Activated naive CD4-positive, alpha-beta T cell treated with anti-CD3 and anti-CD28 coated beads for 36 hours (primary cell): ENCODE measurements around the gene KLHL22. TPM values are rescaled to one million over a fixed set of nuclear protein-coding genes. Genes with fewer than 3 reads are reported as not detected.
"Not testable (repeated sequence)": the region's sequence is repeated elsewhere in the genome, so short reads cannot be mapped to it uniquely, and the experiment has no call there.

Source experiments
- CTCF ChIA-PET: fragments of 350-600 bp; sonication (Branson Sonifier 250); formaldehyde crosslinking; loops from one replicate; lab custom pipeline; 2021; ENCODE audit warnings: antibody characterized with exemption; lab: Charles Lee
- DNase-seq: peaks from one replicate; pipeline ENCODE4 v3.0.0-alpha.2; 2020
- H3K27ac Mint-ChIP-seq: one replicate; pipeline ENCODE4 v1.8.0; 2021; ENCODE audit warnings: mild to moderate bottlenecking, mixed read lengths
- H3K27me3 Mint-ChIP-seq: one replicate; pipeline ENCODE4 v1.8.0; 2021; ENCODE audit warnings: low read depth, mixed read lengths
- H3K36me3 Mint-ChIP-seq: one replicate; pipeline ENCODE4 v1.8.0; 2021; ENCODE audit warnings: low read depth, mixed read lengths
- H3K4me1 Mint-ChIP-seq: one replicate; pipeline ENCODE4 v1.8.0; 2021; ENCODE audit warnings: low read depth, mixed read lengths
- H3K4me3 Mint-ChIP-seq: one replicate; pipeline ENCODE4 v1.8.0; 2021; ENCODE audit warnings: mild to moderate bottlenecking, moderate library complexity, mixed read lengths
- H3K9me3 Mint-ChIP-seq: one replicate; pipeline ENCODE4 v1.8.0; 2021; ENCODE audit warnings: mixed read lengths
- intact Hi-C: fragments of 100-400 bp; cut with micrococcal nuclease; formaldehyde crosslinking; loops from one replicate; pipeline ENCODE4 v1.15.1; 2023
- total RNA-seq, 2 experiments: library from RNA; stranded (reverse); gene quantifications; one replicate each; pipeline ENCODE4 v1.2.3, GENCODE V29; 2021

KLHL22 gene, protein sequence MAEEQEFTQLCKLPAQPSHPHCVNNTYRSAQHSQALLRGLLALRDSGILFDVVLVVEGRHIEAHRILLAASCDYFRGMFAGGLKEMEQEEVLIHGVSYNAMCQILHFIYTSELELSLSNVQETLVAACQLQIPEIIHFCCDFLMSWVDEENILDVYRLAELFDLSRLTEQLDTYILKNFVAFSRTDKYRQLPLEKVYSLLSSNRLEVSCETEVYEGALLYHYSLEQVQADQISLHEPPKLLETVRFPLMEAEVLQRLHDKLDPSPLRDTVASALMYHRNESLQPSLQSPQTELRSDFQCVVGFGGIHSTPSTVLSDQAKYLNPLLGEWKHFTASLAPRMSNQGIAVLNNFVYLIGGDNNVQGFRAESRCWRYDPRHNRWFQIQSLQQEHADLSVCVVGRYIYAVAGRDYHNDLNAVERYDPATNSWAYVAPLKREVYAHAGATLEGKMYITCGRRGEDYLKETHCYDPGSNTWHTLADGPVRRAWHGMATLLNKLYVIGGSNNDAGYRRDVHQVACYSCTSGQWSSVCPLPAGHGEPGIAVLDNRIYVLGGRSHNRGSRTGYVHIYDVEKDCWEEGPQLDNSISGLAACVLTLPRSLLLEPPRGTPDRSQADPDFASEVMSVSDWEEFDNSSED
- total RNA-seq: 10 to 100 TPM; 10.1 to 11.7 TPM

DNA sequence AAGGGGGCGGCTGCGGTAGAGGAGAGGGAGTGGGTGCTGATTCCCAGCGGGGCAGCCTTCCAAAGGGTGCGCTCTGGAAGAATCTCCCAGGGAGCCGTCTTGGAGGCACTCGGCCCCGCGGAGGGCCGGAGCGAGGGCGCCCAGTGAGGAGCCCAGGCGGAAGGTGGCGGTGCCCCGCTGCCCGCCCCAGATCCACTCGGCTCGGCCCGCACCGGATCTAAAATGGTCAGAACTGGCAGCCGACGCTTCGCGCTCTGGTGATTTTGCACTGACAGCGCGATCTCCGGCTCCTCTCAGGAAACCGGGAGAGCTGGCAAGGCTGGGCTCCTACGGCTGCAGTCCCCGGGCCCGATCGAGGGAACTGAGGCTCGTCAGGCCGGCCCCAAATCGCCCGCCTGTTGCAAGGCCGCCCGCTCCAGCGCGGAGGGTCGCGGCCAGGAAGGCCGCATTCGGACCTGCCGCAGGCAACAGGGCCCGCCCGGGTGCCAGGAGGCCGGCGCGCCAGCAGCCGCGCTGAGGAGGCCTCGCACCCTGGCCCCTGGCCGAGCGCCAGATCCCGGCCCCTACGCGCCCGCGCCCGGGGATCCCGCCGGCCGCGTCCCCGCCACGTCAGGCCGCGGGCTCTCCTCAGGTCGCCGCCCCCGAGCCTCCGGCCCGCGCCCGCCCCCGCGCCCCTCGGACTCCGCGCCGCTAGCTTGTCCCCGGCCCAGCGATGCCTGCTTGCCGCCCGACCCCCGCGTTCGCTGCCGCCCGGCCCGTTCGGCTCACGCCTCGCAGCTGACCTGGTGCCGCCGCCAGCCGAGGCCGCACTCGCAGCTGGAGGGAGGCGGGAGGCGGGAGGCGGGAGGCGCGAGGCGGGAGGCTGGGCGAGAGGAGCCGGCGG lies at the start of gene KLHL22:
KLHL22 (minus strand) TSS at position 818 of the 883 bp plus-strand sequence. CDS start 6,584 bp downstream, outside the sequence.
- intact Hi-C loops: loop anchor here (2.0 to 5.0 kb wide), 2 partner anchors 20 to 378 kb away; partner anchors contain the start of genes RANBP1 and TRMT2A
- H3K27ac Mint-ChIP-seq: peak within 1 kb of the TSS; percentile 81
- H3K27me3 Mint-ChIP-seq: no peaks in the 10 kb centered on the region
- H3K4me3 Mint-ChIP-seq: peak within 1 kb of the TSS; percentile 90
- CTCF ChIA-PET: interaction anchor here (0.8 to 2.6 kb wide), 7 partner anchors 12 to 77 kb away, joined by 3 to 13 read pairs (median 5); no protein-coding TSS in a partner anchor
- no peaks in the 10 kb centered on the region for H3K36me3 Mint-ChIP-seq
- no peaks in the 10 kb centered on the region for H3K9me3 Mint-ChIP-seq
- peak; percentile 41 for DNase-seq
- peaks cover 43% of the 10 kb centered on the region for H3K4me1 Mint-ChIP-seq

DNA sequence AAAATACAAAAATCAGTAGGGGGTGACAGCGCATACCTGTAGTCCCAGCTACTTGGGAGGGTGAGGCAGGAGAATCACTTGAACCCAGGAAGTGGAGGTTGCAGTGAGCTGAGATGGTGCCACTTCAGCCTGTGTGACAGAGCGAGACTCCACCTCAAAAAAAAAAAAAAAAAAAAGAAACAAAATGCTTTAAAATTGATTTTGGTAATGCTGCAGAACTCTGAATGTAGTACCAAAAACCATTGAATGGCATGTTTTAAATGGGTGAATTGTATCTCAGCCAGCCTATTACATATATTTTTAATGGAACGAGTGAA lies 49.7 kb upstream of the KLHL22 start:
- H3K4me3 Mint-ChIP-seq, H3K27me3 Mint-ChIP-seq, H3K9me3 Mint-ChIP-seq, CTCF ChIA-PET, DNase-seq, intact Hi-C loops: not testable (repeated sequence)
- H3K36me3 Mint-ChIP-seq: peaks cover 27% of the 10 kb centered on the region
- peak overlapping the region; percentile 95 for H3K27ac Mint-ChIP-seq
- peaks cover 66% of the 10 kb centered on the region for H3K4me1 Mint-ChIP-seq

DNA sequence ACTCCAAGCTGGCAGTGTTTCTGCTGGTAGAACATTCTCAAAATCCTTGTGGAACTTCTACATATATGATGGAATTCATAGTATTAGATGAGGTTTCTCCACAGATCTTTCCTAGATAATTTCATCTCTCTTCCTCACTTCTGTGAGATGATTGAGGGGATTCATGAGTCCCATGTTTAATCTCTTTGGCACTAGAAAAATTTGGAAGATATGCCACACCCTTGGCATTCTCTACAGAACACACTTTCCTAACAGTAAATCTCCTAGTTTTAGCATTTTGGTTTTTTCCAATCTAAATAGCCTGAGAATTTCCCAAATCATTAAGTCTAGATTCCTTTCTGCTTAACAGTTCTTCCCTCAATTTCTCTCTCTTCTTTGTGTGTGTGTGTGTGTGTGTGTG lies 47.1 kb upstream of the KLHL22 start:
- CTCF ChIA-PET: interaction anchor here (0.6 to 1.1 kb wide), 5 partner anchors 13 to 398 kb away, joined by 3 to 8 read pairs (median 4); no protein-coding TSS in a partner anchor
- peaks cover 43% of the 10 kb centered on the region for H3K4me1 Mint-ChIP-seq
- peaks cover 38% of the 10 kb centered on the region for H3K36me3 Mint-ChIP-seq

DNA sequence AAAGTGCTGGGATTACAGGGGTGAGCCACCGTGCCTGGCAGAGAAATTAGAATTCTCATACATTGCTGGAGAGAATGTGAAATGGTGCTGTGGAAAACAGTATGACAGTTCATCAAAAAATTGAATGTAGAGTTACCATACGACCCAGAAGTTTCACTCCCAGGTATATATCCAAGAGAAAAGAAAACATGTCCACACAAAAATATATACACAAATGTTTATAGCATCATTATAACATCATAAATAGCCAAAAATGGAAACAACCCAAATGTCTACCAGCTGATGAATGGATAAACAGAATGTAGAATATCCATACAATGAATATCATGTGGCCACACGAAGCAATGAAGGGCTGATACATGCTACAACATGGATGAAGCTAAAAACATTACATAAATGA lies 46.5 kb upstream of the KLHL22 start:
- CTCF ChIA-PET: no interaction called here
- Mint-ChIP-seq H3K27me3 (no peaks in the 10 kb centered on the region), H3K4me1 (peaks cover 38% of the 10 kb centered on the region), H3K36me3 (peaks cover 42% of the 10 kb centered on the region), H3K9me3 (no peaks in the 10 kb centered on the region), H3K4me3 (no peak overlapping the region), H3K27ac (no peak overlapping the region)
- no peak for DNase-seq
- intact Hi-C loops: no loop called here

More for the DNA sequence above, 47.1 kb upstream of the KLHL22 start:
- no peaks in the 10 kb centered on the region for H3K27me3 Mint-ChIP-seq
- no peaks in the 10 kb centered on the region for H3K9me3 Mint-ChIP-seq
- no peak for DNase-seq
- H3K27ac Mint-ChIP-seq: peak overlapping the region; percentile 95
- intact Hi-C loops: no loop called here
- H3K4me3 Mint-ChIP-seq: no peak overlapping the region

DNA sequence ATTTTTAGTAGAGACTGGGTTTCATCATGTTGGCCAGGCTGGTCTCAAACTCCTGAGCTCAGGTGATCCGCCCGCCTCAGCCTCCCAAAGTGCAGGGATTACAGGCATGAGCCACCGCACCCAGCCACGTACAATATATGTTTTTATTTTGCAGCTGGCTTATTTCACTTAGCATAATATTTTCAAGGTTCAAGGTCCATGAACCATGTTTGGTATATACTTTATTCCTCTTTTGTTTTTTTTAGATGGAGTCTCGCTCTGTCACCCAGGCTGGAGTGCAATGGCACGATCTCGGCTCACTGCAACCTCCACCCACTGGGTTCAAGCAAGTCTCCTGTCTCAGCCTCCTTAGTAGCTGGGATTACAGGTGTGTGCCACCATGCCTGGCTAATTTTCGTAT lies 43.3 kb upstream of the KLHL22 start:
- DNase-seq, H3K9me3 Mint-ChIP-seq, H3K4me3 Mint-ChIP-seq, intact Hi-C loops, H3K27ac Mint-ChIP-seq, H3K27me3 Mint-ChIP-seq, CTCF ChIA-PET: not testable (repeated sequence)
- H3K36me3 Mint-ChIP-seq: peaks cover 38% of the 10 kb centered on the region
- peaks cover 25% of the 10 kb centered on the region for H3K4me1 Mint-ChIP-seq

DNA sequence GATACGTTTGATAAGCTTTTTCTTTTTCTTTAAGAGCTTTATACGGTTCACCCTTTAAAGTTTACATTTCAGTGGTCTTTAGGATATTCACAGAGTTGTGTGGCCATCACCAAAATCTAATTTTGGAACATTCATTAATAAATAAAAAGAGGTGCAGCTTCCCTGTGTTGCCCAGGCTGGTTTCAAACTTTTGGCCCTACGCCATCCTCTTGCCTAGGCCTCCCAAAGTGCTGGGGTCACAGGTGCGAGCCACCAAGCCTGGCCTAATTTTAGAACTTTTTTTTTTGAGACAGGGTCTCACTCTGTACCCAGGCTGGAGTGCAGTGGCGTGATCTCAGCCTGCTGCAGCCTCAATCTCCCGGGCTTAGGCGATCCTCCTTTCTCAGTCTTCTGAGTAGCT lies 42.4 kb upstream of the KLHL22 start:
- H3K4me1 Mint-ChIP-seq: peaks cover 27% of the 10 kb centered on the region
- H3K27ac Mint-ChIP-seq: no peak overlapping the region
- DNase-seq: no peak
- H3K4me3 Mint-ChIP-seq: no peak overlapping the region
- peaks cover 37% of the 10 kb centered on the region for H3K36me3 Mint-ChIP-seq
- no peaks in the 10 kb centered on the region for H3K27me3 Mint-ChIP-seq
- CTCF ChIA-PET: interaction anchor here (0.6 to 0.7 kb wide), 2 partner anchors 28 to 458 kb away, joined by 3 to 5 read pairs; no protein-coding TSS in a partner anchor
- H3K9me3 Mint-ChIP-seq: no peaks in the 10 kb centered on the region
- intact Hi-C loops: no loop called here

DNA sequence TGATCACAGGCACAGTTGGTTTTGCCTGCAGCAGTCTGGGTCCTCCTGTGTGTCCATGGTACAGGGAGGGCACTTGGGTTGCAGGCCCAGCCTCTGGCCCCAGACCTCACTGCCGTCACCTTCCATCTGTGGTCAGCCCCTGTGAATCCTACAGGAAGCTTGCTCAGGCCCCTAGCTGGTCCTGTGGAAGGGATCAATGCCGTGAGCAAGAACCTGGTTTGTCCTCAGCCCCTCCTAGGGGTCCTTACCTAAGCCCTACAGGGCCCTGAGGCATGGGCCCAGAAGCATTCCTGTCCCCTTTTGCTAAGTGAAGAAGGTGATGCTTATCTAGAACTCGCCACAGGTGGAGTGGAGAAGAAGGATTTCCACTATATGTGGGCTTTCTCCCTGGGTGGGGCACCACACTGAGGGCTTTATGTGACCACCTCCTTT lies 41.7 kb upstream of the KLHL22 start:
- no peak for DNase-seq
- no peaks in the 10 kb centered on the region for H3K27me3 Mint-ChIP-seq
- H3K4me1 Mint-ChIP-seq: peaks cover 27% of the 10 kb centered on the region
- peaks cover 31% of the 10 kb centered on the region for H3K36me3 Mint-ChIP-seq
- intact Hi-C loops: no loop called here
- H3K4me3 Mint-ChIP-seq: no peak overlapping the region
- H3K9me3 Mint-ChIP-seq: no peaks in the 10 kb centered on the region
- no peak overlapping the region for H3K27ac Mint-ChIP-seq
- CTCF ChIA-PET: interaction anchor here (0.7 kb wide), 1 partner anchor 458 kb away, joined by 5 read pairs; no protein-coding TSS in a partner anchor

DNA sequence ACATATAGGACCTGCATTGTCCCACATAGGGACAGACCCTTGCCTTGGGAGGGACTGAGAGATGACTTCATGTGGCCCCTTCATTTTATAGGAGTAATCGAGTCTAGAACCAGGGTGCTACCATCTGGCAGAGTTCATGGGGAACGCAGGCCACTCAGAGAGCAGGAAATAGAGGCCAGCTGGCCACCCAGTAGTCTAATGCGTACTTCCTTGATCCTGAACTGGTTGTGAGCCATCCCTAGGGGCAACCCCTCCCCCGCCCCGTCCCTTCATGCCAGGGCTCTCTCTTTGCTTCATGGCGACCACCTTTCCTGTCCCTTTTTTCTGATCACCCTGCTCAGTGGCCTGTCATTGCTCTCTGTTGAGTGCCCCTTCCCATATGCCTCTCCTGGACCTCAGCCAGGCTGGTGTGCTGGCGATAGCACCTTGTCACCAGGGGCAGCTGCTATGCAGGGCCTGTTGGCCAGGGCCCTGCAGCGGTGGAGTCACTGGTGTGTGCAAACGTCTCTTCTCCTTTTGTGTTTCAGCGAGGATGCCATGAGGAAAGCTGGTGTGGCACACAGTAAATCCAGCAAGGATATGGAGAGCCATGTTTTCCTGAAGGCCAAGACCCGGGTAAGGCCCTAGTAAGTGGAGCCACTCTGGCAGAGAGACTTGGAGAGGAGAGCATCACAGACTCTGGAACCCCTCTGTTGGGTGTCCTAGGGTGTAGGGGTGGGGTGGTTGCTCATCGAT lies 41.2 kb upstream of the KLHL22 start:
- H3K4me3 Mint-ChIP-seq: no peak overlapping the region
- no peaks in the 10 kb centered on the region for H3K27me3 Mint-ChIP-seq
- DNase-seq: no peak
- intact Hi-C loops: no loop called here
- peaks cover 26% of the 10 kb centered on the region for H3K36me3 Mint-ChIP-seq
- peaks cover 32% of the 10 kb centered on the region for H3K4me1 Mint-ChIP-seq
- peak overlapping the region; percentile 50 for H3K27ac Mint-ChIP-seq
- CTCF ChIA-PET: no interaction called here
- no peaks in the 10 kb centered on the region for H3K9me3 Mint-ChIP-seq

DNA sequence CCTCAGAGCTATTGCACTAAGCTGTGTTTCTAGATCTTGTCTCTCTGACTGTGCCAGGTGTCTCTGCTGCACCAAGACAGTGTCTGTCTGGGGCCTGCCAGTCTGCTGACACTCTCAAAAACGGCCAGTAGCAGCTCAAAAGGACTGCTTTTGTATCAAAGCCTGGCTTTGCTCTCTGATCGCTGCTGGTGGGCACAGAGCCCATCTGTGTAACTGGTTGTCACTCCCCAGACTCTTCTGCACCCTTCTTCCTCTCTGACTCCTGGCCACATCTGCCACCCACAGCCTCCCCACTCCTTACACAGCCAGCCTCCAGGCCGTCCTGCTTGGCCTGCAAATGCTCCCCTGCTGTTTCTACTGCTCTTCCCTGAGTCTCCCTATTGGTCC lies 38.3 kb upstream of the KLHL22 start:
- H3K27ac Mint-ChIP-seq: peak overlapping the region; percentile 28
- intact Hi-C loops: no loop called here
- H3K4me1 Mint-ChIP-seq: peaks cover 50% of the 10 kb centered on the region
- peaks cover 11% of the 10 kb centered on the region for H3K36me3 Mint-ChIP-seq
- H3K9me3 Mint-ChIP-seq: no peaks in the 10 kb centered on the region
- CTCF ChIA-PET: interaction anchor here (1.0 to 2.4 kb wide), 3 partner anchors 22 to 34 kb away, joined by 5 to 16 read pairs (median 7); no protein-coding TSS in a partner anchor
- H3K4me3 Mint-ChIP-seq: no peak overlapping the region
- no peak for DNase-seq
- H3K27me3 Mint-ChIP-seq: no peaks in the 10 kb centered on the region

DNA sequence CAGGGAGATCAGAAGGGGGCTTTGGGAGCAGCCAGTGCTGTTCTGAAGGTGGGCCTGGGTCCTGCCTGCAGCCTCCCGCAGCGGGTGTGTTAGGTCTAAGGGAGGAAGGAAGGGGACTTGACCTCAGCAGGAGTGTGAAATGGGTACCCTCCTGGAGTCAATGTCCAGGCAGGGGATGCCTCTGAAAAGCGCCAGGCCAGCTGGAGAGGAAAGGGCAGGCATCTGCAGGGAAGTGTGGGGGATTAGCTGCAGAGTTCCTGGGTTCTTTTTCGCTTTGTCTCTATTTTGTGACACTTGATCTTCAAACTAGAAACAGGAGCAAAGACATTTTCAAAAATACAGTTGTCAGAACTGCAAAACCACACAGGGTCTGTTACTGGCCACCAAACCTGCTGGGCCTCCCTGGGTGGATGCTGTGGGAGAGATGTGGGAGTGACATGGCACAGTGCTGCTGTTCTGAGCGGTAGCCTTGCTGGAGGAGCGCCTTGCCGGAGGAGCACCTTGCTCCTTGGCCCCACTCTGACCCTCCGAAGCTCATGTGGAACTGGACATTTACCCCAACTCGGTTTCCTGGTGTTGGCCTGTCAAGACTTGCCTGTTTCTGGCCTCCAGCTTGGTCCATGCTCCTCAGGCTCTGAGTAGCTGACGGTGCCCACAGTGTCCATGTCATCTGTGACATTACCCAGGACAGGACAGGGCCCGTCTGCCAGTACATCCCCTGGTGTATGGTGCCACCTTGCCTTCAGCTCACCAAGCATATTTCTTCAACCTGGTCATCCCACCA lies 37.7 kb upstream of the KLHL22 start:
- intact Hi-C loops: no loop called here
- no peaks in the 10 kb centered on the region for H3K27me3 Mint-ChIP-seq
- no peak overlapping the region for H3K4me3 Mint-ChIP-seq
- H3K9me3 Mint-ChIP-seq: no peaks in the 10 kb centered on the region
- H3K36me3 Mint-ChIP-seq: peaks cover 10% of the 10 kb centered on the region
- peaks cover 52% of the 10 kb centered on the region for H3K4me1 Mint-ChIP-seq
- no peak for DNase-seq
- CTCF ChIA-PET: interaction anchor here (0.5 to 2.4 kb wide), 4 partner anchors 21 to 520 kb away, joined by 5 to 16 read pairs (median 6); no protein-coding TSS in a partner anchor
- H3K27ac Mint-ChIP-seq: no peak overlapping the region
